ENCODE measurements around the gene TEX22. TPM values are rescaled to one million over a fixed set of nuclear protein-coding genes. Genes with fewer than 3 reads are reported as not detected.

Gene TEX22
- total and polyA plus RNA-seq, 2 donors (not counting 1 experiment from before 2014, with no cell fraction given), result 1.7 to 7.0 TPM

DNA sequence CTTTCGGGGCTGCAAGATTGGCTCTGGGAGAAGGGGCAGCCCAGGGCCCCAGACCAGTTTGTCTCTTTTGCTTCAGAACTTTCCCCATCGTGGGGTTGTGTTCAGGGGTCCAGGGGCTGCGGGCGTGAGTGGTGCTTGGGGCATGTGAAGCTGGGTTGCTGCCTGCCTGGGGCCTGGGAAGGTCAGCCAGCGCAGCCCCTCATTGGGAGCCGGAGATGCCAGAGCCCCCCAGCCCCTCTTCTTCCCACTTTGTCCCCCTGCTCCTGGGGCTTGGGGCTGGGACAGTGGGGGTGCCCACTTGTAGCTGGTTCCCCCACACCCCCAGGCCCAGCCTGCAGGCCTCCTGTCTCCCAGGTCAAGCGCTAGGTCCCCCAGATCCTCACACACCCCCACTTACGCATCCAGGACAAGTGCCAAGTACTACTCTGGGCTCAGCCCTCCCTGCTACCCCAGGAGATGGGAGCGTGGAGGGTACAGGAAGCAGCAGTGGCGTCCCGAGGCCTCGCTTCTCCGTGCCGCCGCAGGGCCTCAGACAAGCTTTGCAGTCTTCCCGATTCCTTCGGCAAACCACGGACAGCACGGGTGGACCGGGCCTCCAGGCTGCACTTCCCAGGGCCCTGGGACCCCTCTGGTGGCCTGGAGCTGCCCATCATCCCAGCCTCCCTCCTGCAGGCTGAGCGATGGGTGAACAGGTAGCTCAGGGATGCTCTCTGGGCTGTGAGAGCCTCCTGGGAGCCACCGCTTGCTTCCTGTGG lies 42.3 kb upstream of the TEX22 start:
- Histone ChIP-seq H3K9ac (ENCODE audit: low read length) (no peak overlapping the region), H4K20me1 (ENCODE audit: control insufficient read depth, insufficient read depth, low read length, poor library complexity, severe bottlenecking) (peaks cover 17% of the 10 kb centered on the region), H3K36me3 (replicated peaks in 1 of 2; ENCODE audit: control extremely low read depth in 1 of 2, control insufficient read depth in 1 of 2, extremely low read depth in 1 of 2, insufficient read depth in 2 of 2, low read length in 1 of 2) (no peaks in the 10 kb centered on the region), H3K9me3 (ENCODE audit: control extremely low read depth in 1 of 3, control insufficient read depth in 2 of 3, insufficient read depth in 1 of 3, low read length in 2 of 3) (peaks cover 0 to 13% (median 3%) of the 10 kb centered on the region in 3 donors), H3K4me2 (replicated peaks; ENCODE audit: low read depth, low read length, poor library complexity, severe bottlenecking) (no peak overlapping the region), H3K27ac (ENCODE audit: low read length in 2 of 2) (no peak overlapping the region), H3K4me1 (ENCODE audit: control insufficient read depth in 2 of 2, insufficient read depth in 2 of 2, low read length in 2 of 2) (peaks cover 4 to 13% of the 10 kb centered on the region in 2 donors), H3K79me2 (ENCODE audit: control insufficient read depth, insufficient read depth, low read length) (no peaks in the 10 kb centered on the region), H2AFZ (ENCODE audit: insufficient read depth, low read depth, low read length, poor library complexity, severe bottlenecking) (no peak overlapping the region), H3K4me3 (ENCODE audit: control extremely low read depth in 1 of 5, extremely low read depth in 1 of 5, insufficient read depth in 1 of 5, low read depth in 2 of 5, low read length in 4 of 5) (no peak overlapping the region), H3K27me3 (replicated peaks in 1 of 4; ENCODE audit: control extremely low read depth in 1 of 4, control insufficient read depth in 3 of 4, insufficient read depth in 4 of 4, low read length in 3 of 4) (no peaks in the 10 kb centered on the region)
- ATAC-seq (ENCODE audit: low read depth) (no peak), DNase-seq (no peak)
- Mint-ChIP-seq H3K27ac (no peak overlapping the region), H3K4me1 (peaks cover 8% of the 10 kb centered on the region), H3K27me3 (no peaks in the 10 kb centered on the region), H3K4me3 (no peak overlapping the region), H3K9me3 (ENCODE audit: insufficient read depth) (no peaks in the 10 kb centered on the region)
- no peak for TF ChIP-seq EZH2 (IDR thresholded peaks at IDR 0.05; ENCODE audit: borderline replicate concordance, insufficient read depth, low read depth, low read length, poor library complexity, severe bottlenecking)
- TF ChIP-seq, protein P1, sequence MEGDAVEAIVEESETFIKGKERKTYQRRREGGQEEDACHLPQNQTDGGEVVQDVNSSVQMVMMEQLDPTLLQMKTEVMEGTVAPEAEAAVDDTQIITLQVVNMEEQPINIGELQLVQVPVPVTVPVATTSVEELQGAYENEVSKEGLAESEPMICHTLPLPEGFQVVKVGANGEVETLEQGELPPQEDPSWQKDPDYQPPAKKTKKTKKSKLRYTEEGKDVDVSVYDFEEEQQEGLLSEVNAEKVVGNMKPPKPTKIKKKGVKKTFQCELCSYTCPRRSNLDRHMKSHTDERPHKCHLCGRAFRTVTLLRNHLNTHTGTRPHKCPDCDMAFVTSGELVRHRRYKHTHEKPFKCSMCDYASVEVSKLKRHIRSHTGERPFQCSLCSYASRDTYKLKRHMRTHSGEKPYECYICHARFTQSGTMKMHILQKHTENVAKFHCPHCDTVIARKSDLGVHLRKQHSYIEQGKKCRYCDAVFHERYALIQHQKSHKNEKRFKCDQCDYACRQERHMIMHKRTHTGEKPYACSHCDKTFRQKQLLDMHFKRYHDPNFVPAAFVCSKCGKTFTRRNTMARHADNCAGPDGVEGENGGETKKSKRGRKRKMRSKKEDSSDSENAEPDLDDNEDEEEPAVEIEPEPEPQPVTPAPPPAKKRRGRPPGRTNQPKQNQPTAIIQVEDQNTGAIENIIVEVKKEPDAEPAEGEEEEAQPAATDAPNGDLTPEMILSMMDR (IDR thresholded peaks at IDR 0.05), result no peak
- 97% methylated on average over 20 of the region's 22 CpGs for WGBS (ENCODE audit: insufficient coverage)
- ChIA-PET POLR2A (no interaction called here), CTCF (interaction anchor here (1.0 kb wide), 1 partner anchor 269 kb away, joined by 3 read pairs; no protein-coding TSS in a partner anchor)
- intact Hi-C loops (cut with micrococcal nuclease), result no loop called here

- no peak overlapping the region for H3K27ac Mint-ChIP-seq
- H3K4me3 ChIP-seq (ENCODE audit: control extremely low read depth in 1 of 5, extremely low read depth in 1 of 5, insufficient read depth in 1 of 5, low read depth in 2 of 5, low read length in 4 of 5), result no peak overlapping the region
- ChIA-PET POLR2A (no interaction called here), CTCF (interaction anchor here (1.0 kb wide), 1 partner anchor 270 kb away, joined by 3 read pairs; no protein-coding TSS in a partner anchor)
- H3K9me3 Mint-ChIP-seq (ENCODE audit: insufficient read depth), result no peaks in the 10 kb centered on the region
- H3K4me1 Mint-ChIP-seq, result peaks cover 5% of the 10 kb centered on the region
- DNase-seq (no peak), ATAC-seq (ENCODE audit: low read depth) (no peak)
- H3K36me3 ChIP-seq (replicated peaks in 1 of 2; ENCODE audit: control extremely low read depth in 1 of 2, control insufficient read depth in 1 of 2, extremely low read depth in 1 of 2, insufficient read depth in 2 of 2, low read length in 1 of 2), result no peaks in the 10 kb centered on the region
- H3K4me3 Mint-ChIP-seq, result no peak overlapping the region
- H3K9ac ChIP-seq (ENCODE audit: low read length), result no peak overlapping the region
- no peak overlapping the region for H3K4me2 ChIP-seq (replicated peaks; ENCODE audit: low read depth, low read length, poor library complexity, severe bottlenecking)
- peaks cover 2 to 8% of the 10 kb centered on the region in 2 donors for H3K4me1 ChIP-seq (ENCODE audit: control insufficient read depth in 2 of 2, insufficient read depth in 2 of 2, low read length in 2 of 2)
- no peaks in the 10 kb centered on the region for H3K27me3 Mint-ChIP-seq
- no peak overlapping the region for H3K27ac ChIP-seq (ENCODE audit: low read length in 2 of 2)
- TF ChIP-seq, protein P1 (IDR thresholded peaks at IDR 0.05), result no peak
- TF ChIP-seq EZH2 (IDR thresholded peaks at IDR 0.05; ENCODE audit: borderline replicate concordance, insufficient read depth, low read depth, low read length, poor library complexity, severe bottlenecking), result no peak
- H3K27me3 ChIP-seq (replicated peaks in 1 of 4; ENCODE audit: control extremely low read depth in 1 of 4, control insufficient read depth in 3 of 4, insufficient read depth in 4 of 4, low read length in 3 of 4), result no peaks in the 10 kb centered on the region
- no peak overlapping the region for H2AFZ ChIP-seq (ENCODE audit: insufficient read depth, low read depth, low read length, poor library complexity, severe bottlenecking)
- no peaks in the 10 kb centered on the region for H3K79me2 ChIP-seq (ENCODE audit: control insufficient read depth, insufficient read depth, low read length)
- H3K9me3 ChIP-seq (ENCODE audit: control extremely low read depth in 1 of 3, control insufficient read depth in 2 of 3, insufficient read depth in 1 of 3, low read length in 2 of 3), result peaks cover 0 to 13% (median 3%) of the 10 kb centered on the region in 3 donors
- 96% methylated on average over 9 of the region's 9 CpGs for WGBS (ENCODE audit: insufficient coverage)
- intact Hi-C loops (cut with micrococcal nuclease), result no loop called here
- H4K20me1 ChIP-seq (ENCODE audit: control insufficient read depth, insufficient read depth, low read length, poor library complexity, severe bottlenecking), result peaks cover 8% of the 10 kb centered on the region
Measured at GRCh38 chr14:105356927-105357326, 41.4 kb upstream of the TEX22 start.
